HEK293T (cell line): ENCODE measurements around the gene UBE2I.

Experiments
- ARNT ChIP-seq: fragments of 450-650 bp; IDR thresholded peaks from 2 replicates; pipeline ENCODE4 v1.6.1; 2017; ENCODE audit warnings: mild to moderate bottlenecking
- BHLHE40 ChIP-seq: fragments of 450-650 bp; IDR thresholded peaks from 2 replicates; pipeline ENCODE4 v1.6.1; 2016; ENCODE audit warnings: mild to moderate bottlenecking, moderate library complexity, borderline replicate concordance
- CTBP1 ChIP-seq: fragments of 450-650 bp; IDR thresholded peaks from 2 replicates; pipeline ENCODE4 v1.6.1; 2016; ENCODE audit warnings: borderline replicate concordance
- ELF4 ChIP-seq: fragments of 450-650 bp; IDR thresholded peaks from 2 replicates; pipeline ENCODE4 v1.6.1; 2017; ENCODE audit warnings: antibody characterized with exemption
- FOXM1 ChIP-seq: fragments of 450-650 bp; IDR thresholded peaks from 2 replicates; pipeline ENCODE4 v1.6.1; 2017; ENCODE audit warnings: mild to moderate bottlenecking, borderline replicate concordance
- HDGF ChIP-seq: fragments of 450-650 bp; IDR thresholded peaks from 2 replicates; pipeline ENCODE4 v1.6.1; 2017; ENCODE audit warnings: antibody characterized with exemption, borderline replicate concordance
- SP1 ChIP-seq: fragments of 450-650 bp; IDR thresholded peaks from 2 replicates; pipeline ENCODE4 v1.6.1; 2017
- SUZ12 ChIP-seq: fragments of 450-650 bp; IDR thresholded peaks from 2 replicates; pipeline ENCODE4 v1.6.1; 2016; ENCODE audit warnings: mild to moderate bottlenecking
- TARDBP ChIP-seq: fragments of 450-650 bp; IDR thresholded peaks from 2 replicates; pipeline ENCODE4 v1.6.1; 2016
- ZNF384 ChIP-seq: fragments of 450-650 bp; IDR thresholded peaks from 2 replicates; pipeline ENCODE4 v1.6.1; 2016

DNA sequence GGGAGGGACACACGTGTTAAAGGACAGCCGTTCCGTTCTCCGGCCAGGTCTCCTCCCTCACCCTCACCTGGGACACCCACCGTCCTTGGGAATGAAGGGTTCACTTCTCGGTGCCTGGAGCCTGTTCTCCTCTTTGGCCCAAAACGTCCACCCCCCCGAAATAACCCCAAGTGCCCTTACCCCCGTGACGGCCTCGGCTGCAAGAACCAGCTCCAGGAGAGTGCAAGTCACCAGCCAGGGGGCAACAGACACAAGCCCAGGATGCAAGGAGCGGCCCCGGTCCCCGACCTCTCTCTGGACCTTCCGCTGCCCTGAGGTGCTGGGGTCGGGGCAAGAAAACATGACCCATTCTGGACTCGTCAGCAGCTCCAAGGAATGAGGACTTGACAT, 20.0 kb upstream of the UBE2I start:
- TF ChIP-seq TARDBP = no peak
- TF ChIP-seq ELF4 = no peak
- TF ChIP-seq SUZ12 = no peak
- no peak for TF ChIP-seq SP1
- TF ChIP-seq HDGF = no peak
- TF ChIP-seq FOXM1 = no peak
- no peak for TF ChIP-seq ZNF384
- TF ChIP-seq ARNT = no peak
- TF ChIP-seq CTBP1 = no peak
- no peak for TF ChIP-seq BHLHE40
